Esophagus muscularis mucosa (tissue), 4 donors: ENCODE results near the gene MAD2L1BP. TPM values are rescaled to one million over a fixed set of nuclear protein-coding genes. Genes with fewer than 3 reads are reported as not detected.
A peak's percentile ranks its signal among the peaks of the same experiment; 100 is the strongest.

Source experiments
- DNase-seq: peaks from one replicate; pipeline ENCODE4 v3.0.0-alpha.2; 2017; ENCODE audit errors: extremely low spot score
- H3K27ac ChIP-seq, 4 donors: fragments of 200-600 bp; sonication (generic); replicated peaks in 1 of 4; 1 replicate in 3 of 4; 2 replicates in 1 of 4; pipeline ENCODE4 v1.5.1; 2016 to 2019; ENCODE audit warnings: mild to moderate bottlenecking in 1 of 4
- H3K27me3 ChIP-seq, 4 donors: fragments of 200-600 bp; sonication (generic); one replicate each; pipeline versions ENCODE4 v1.5.1 to v1.6.0; 2016 to 2019
- H3K36me3 ChIP-seq, 4 donors: fragments of 200-600 bp; sonication (generic); one replicate each; pipeline ENCODE4 v1.5.1; 2016 to 2019
- H3K4me1 ChIP-seq, 4 donors: fragments of 200-600 bp; sonication (generic); one replicate each; pipeline ENCODE4 v1.5.1; 2016 to 2019
- H3K4me3 ChIP-seq, 4 donors: fragments of 200-600 bp; sonication (generic); 1 replicate in 2 of 4; 2 replicates in 2 of 4; pipeline ENCODE4 v1.5.1; 2016 to 2019; ENCODE audit warnings: mild to moderate bottlenecking in 4 of 4, moderate library complexity in 1 of 4
- H3K9me3 ChIP-seq, 4 donors: fragments of 200-600 bp; sonication (generic); 1 replicate in 3 of 4; 2 replicates in 1 of 4; pipeline ENCODE4 v1.5.1; 2016 to 2019
- CTCF ChIP-seq, 3 experiments: fragments of 200-600 bp in 2 of 3; fragments of 450-650 bp in 1 of 3; sonication (generic) in 2 of 3; IDR thresholded peaks; one replicate each; pipeline ENCODE4 v1.5.1; 2017 to 2019; ENCODE audit warnings: antibody characterized with exemption in 3 of 3, mild to moderate bottlenecking in 2 of 3, moderate library complexity in 1 of 3
- EP300 ChIP-seq: sonication (generic); formaldehyde crosslinking; IDR thresholded peaks from one replicate; pipeline ENCODE4 v1.6.1; 2017; ENCODE audit warnings: antibody characterized with exemption
- POLR2A ChIP-seq: fragments of 450-650 bp; IDR thresholded peaks from one replicate; pipeline ENCODE4 v1.6.1; 2017; ENCODE audit warnings: antibody characterized with exemption, moderate library complexity, mild to moderate bottlenecking, low read depth
- POLR2AphosphoS5 ChIP-seq, 2 donors: sonication (generic); formaldehyde crosslinking; IDR thresholded peaks; one replicate each; pipeline ENCODE4 v1.6.1; 2017; ENCODE audit warnings: antibody characterized with exemption in 2 of 2
- WGBS: methylation state at CpG from one replicate; pipeline ENCODE4 v1.1.5; 2018; 5-methylcytosine and 5-hydroxymethylcytosine counted together
- intact Hi-C: fragments of 100-400 bp; cut with DNase I; formaldehyde crosslinking; loops from one replicate; pipeline ENCODE4 v1.15.1; 2023
- total RNA-seq, 4 donors: library from RNA; depleted of rRNA; stranded (reverse); fragments of >200 nt; gene quantifications; one replicate each; pipeline versions ENCODE4 v1.1.0 to v1.2.1, GENCODE V29; 2016

The MAD2L1BP gene
- total RNA-seq, 4 donors from 2014 or later = 17.9 to 26.7 (median 21.6) TPM

GRCh38 chr6:43604174-43604573, 31.5 kb upstream of the MAD2L1BP start:
- peaks cover 0 to 8% (median 2%) of the 10 kb centered on the region in 4 donors for H3K4me1 ChIP-seq
- peaks cover 13 to 75% (median 41%) of the 10 kb centered on the region in 4 donors for H3K36me3 ChIP-seq
- DNase-seq = no peak
- H3K9me3 ChIP-seq = no peaks in the 10 kb centered on the region
- no peak overlapping the region for H3K27ac ChIP-seq
- no peak for TF ChIP-seq CTCF (IDR thresholded peaks at IDR 0.05)
- no peak for TF ChIP-seq EP300
- TF ChIP-seq POLR2AphosphoS5 (IDR thresholded peaks at IDR 0.05) = no peak
- TF ChIP-seq POLR2A = no peak
- H3K27me3 ChIP-seq = no peaks in the 10 kb centered on the region
- intact Hi-C loops = no loop called here
- H3K4me3 ChIP-seq = no peak overlapping the region
- 79% methylated on average over 2 of the region's 2 CpGs for WGBS

- intact Hi-C loops = no loop called here
- DNase-seq = no peak
- Histone ChIP-seq H3K36me3 (peaks cover 15 to 79% (median 42%) of the 10 kb centered on the region in 4 donors), H3K27ac (no peak overlapping the region), H3K4me1 (peaks cover 0 to 8% (median 2%) of the 10 kb centered on the region in 4 donors), H3K4me3 (no peak overlapping the region), H3K27me3 (no peaks in the 10 kb centered on the region), H3K9me3 (no peaks in the 10 kb centered on the region)
- TF ChIP-seq CTCF (IDR thresholded peaks at IDR 0.05) (no peak), EP300 (no peak), POLR2AphosphoS5 (IDR thresholded peaks at IDR 0.05) (no peak), POLR2A (no peak)
- WGBS = 79% methylated on average over 2 of the region's 2 CpGs
Measured at GRCh38 chr6:43606019-43606418, 29.6 kb upstream of the MAD2L1BP start.

GRCh38 chr6:43608310-43608763, 27.3 kb upstream of the MAD2L1BP start:
- 1% methylated on average over 5 of the region's 5 CpGs for WGBS
- TF ChIP-seq POLR2AphosphoS5 (IDR thresholded peaks at IDR 0.05) = no peak
- peak; percentile 70 to 88 (median 78) for TF ChIP-seq CTCF (IDR thresholded peaks at IDR 0.05)
- no peak overlapping the region for H3K4me3 ChIP-seq
- intact Hi-C loops = no loop called here
- H3K9me3 ChIP-seq = no peaks in the 10 kb centered on the region
- no peaks in the 10 kb centered on the region for H3K27me3 ChIP-seq
- peaks cover 7 to 78% (median 43%) of the 10 kb centered on the region in 4 donors for H3K36me3 ChIP-seq
- no peak for DNase-seq
- no peak overlapping the region for H3K27ac ChIP-seq
- peaks cover 0 to 8% (median 2%) of the 10 kb centered on the region in 4 donors for H3K4me1 ChIP-seq

- H3K9me3 ChIP-seq = no peaks in the 10 kb centered on the region
- 67% methylated on average over 1 of the region's 1 CpG for WGBS
- no peak overlapping the region for H3K27ac ChIP-seq
- H3K4me1 ChIP-seq = peaks cover 0 to 8% (median 2%) of the 10 kb centered on the region in 4 donors
- no peak for DNase-seq
- no peaks in the 10 kb centered on the region for H3K27me3 ChIP-seq
- intact Hi-C loops = no loop called here
- peaks cover 7 to 78% (median 46%) of the 10 kb centered on the region in 4 donors for H3K36me3 ChIP-seq
- TF ChIP-seq CTCF (IDR thresholded peaks at IDR 0.05) = no peak
- no peak for TF ChIP-seq POLR2AphosphoS5 (IDR thresholded peaks at IDR 0.05)
- TF ChIP-seq POLR2A = no peak
- TF ChIP-seq EP300 = no peak
- H3K4me3 ChIP-seq = no peak overlapping the region
Measured at GRCh38 chr6:43608807-43609206, 26.8 kb upstream of the MAD2L1BP start.

- H3K36me3 ChIP-seq = peaks cover 7 to 80% (median 51%) of the 10 kb centered on the region in 4 donors
- no peak overlapping the region for H3K27ac ChIP-seq
- intact Hi-C loops = no loop called here
- 100% methylated on average over 1 of the region's 1 CpG for WGBS
- no peak for DNase-seq
- H3K4me1 ChIP-seq = peaks cover 0 to 8% (median 2%) of the 10 kb centered on the region in 4 donors
- TF ChIP-seq EP300 = no peak
- no peak for TF ChIP-seq POLR2A
- TF ChIP-seq POLR2AphosphoS5 (IDR thresholded peaks at IDR 0.05) = no peak
- no peak for TF ChIP-seq CTCF (IDR thresholded peaks at IDR 0.05)
- H3K9me3 ChIP-seq = no peaks in the 10 kb centered on the region
- no peak overlapping the region for H3K4me3 ChIP-seq
- no peaks in the 10 kb centered on the region for H3K27me3 ChIP-seq
Measured at GRCh38 chr6:43609402-43609801, 26.2 kb upstream of the MAD2L1BP start.
